ENCODE measurements around the gene RPL19. TPM values are rescaled to one million over a fixed set of nuclear protein-coding genes. Genes with fewer than 3 reads are reported as not detected.
"Not testable (repeated sequence)": the region's sequence is repeated elsewhere in the genome, so short reads cannot be mapped to it uniquely, and the experiment has no call there.

The RPL19 gene
- total RNA-seq, 1 donor from 2014 or later: 1,422 TPM

GRCh38 chr17:39165178-39165840 lies 34.8 kb upstream of the RPL19 start:
- H3K27ac Mint-ChIP-seq: peak overlapping the region; percentile 70
- H3K4me1 Mint-ChIP-seq: peaks cover 25% of the 10 kb centered on the region
- peak overlapping the region; percentile 85 for H3K4me3 Mint-ChIP-seq
- no peaks in the 10 kb centered on the region for H3K36me3 Mint-ChIP-seq
- no peaks in the 10 kb centered on the region for H3K9me3 Mint-ChIP-seq
- peak in 1 of 2 experiments; percentile 49 for DNase-seq (ENCODE audit: low spot score in 2 of 2, unreplicated experiment in 2 of 2)
- peaks cover 18% of the 10 kb centered on the region for H3K27me3 Mint-ChIP-seq (ENCODE audit: low read depth)
- TF ChIP-seq, protein P1, sequence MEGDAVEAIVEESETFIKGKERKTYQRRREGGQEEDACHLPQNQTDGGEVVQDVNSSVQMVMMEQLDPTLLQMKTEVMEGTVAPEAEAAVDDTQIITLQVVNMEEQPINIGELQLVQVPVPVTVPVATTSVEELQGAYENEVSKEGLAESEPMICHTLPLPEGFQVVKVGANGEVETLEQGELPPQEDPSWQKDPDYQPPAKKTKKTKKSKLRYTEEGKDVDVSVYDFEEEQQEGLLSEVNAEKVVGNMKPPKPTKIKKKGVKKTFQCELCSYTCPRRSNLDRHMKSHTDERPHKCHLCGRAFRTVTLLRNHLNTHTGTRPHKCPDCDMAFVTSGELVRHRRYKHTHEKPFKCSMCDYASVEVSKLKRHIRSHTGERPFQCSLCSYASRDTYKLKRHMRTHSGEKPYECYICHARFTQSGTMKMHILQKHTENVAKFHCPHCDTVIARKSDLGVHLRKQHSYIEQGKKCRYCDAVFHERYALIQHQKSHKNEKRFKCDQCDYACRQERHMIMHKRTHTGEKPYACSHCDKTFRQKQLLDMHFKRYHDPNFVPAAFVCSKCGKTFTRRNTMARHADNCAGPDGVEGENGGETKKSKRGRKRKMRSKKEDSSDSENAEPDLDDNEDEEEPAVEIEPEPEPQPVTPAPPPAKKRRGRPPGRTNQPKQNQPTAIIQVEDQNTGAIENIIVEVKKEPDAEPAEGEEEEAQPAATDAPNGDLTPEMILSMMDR (IDR thresholded peaks at IDR 0.05; ENCODE audit: unreplicated experiment): no peak

GRCh38 chr17:39165841-39166349 lies 34.2 kb upstream of the RPL19 start, which contains the start of gene ARL5C:
ARL5C (minus strand) TSS chr17:39166161; CDS start chr17:39165760, 401 bp downstream.
- TF ChIP-seq, protein P1 (IDR thresholded peaks at IDR 0.05; ENCODE audit: unreplicated experiment): no peak
- Mint-ChIP-seq H3K27me3 (ENCODE audit: low read depth) (peaks cover 18% of the 10 kb centered on the region), H3K27ac (peak within 1 kb of the TSS; percentile 70), H3K9me3 (no peaks in the 10 kb centered on the region), H3K36me3 (no peaks in the 10 kb centered on the region), H3K4me3 (peak within 1 kb of the TSS; percentile 85), H3K4me1 (peaks cover 25% of the 10 kb centered on the region)
- DNase-seq (ENCODE audit: low spot score in 2 of 2, unreplicated experiment in 2 of 2): no peak

DNA sequence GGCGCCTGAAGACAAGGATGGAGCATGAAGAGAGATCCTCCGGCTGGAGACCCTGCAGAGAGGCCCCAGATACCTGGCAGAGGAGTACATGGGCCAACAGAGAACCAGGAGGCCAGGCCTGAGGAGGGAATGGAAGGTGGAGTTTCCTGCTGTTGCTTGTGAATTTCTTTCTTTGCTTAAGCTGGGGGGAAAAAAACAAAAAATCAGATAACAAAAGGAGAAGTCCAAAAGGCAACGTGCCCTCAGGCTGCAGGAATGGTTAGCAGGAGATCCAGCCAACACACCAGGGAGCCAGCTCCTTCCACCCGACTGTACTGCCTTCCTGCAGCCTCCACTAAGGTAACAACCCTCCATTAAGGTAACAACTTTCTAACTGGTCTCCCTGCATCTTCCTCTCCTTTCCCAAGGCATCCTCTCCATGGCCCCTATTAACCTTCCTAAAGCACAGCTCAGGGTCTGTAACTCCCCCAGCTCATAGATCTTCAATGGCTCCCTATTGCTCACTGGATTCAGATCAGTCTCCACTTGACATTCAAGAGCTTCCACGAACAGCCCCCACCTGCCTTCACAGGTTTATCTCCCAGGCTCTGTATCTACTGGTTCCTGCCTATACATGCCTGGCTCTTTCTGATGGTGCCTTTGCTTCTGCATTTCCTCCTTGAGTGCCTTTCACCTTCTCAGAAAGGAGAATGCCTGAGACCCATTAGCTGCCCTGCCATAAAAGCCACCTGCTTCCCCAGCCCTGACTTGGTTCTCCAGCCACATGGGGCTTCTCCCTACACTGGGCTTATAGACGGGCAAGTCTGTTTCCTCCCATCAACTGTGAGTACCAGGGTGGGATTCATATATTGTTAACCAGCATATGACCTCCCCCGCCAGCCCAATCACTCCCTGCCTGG lies 33.4 kb upstream of the RPL19 start:
- TF ChIP-seq, protein P1 (IDR thresholded peaks at IDR 0.05; ENCODE audit: unreplicated experiment): no peak
- Mint-ChIP-seq H3K27me3 (ENCODE audit: low read depth) (peaks cover 18% of the 10 kb centered on the region), H3K27ac (no peak overlapping the region), H3K4me1 (peaks cover 25% of the 10 kb centered on the region), H3K4me3 (peak overlapping the region; percentile 85), H3K36me3 (no peaks in the 10 kb centered on the region), H3K9me3 (no peaks in the 10 kb centered on the region)
- DNase-seq (ENCODE audit: low spot score in 2 of 2, unreplicated experiment in 2 of 2): no peak

DNA sequence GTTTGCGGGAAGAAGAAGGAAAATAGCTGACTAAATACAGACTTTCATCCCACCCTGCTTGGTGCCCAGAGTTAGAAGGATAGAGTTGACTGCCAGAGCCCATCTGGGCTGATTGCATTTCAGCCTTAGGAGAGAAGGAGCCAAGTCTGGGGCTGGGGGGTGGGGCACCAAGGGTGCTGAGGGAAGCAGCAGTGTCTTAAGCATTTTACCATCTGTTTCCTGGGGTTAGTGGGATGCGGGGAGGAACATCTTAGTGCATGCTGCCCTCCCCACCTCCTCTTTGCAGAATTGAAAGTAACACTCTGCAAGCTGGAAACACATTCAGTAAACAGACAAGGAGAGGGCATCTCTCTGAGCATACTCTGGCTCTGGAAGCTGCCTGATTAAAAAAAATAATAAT lies 32.6 kb upstream of the RPL19 start:
- no peak overlapping the region for H3K27ac Mint-ChIP-seq
- H3K27me3 Mint-ChIP-seq (ENCODE audit: low read depth): peaks cover 18% of the 10 kb centered on the region
- H3K9me3 Mint-ChIP-seq: no peaks in the 10 kb centered on the region
- no peaks in the 10 kb centered on the region for H3K36me3 Mint-ChIP-seq
- peaks cover 25% of the 10 kb centered on the region for H3K4me1 Mint-ChIP-seq
- TF ChIP-seq, protein P1 (IDR thresholded peaks at IDR 0.05; ENCODE audit: unreplicated experiment): no peak
- H3K4me3 Mint-ChIP-seq: no peak overlapping the region
- DNase-seq (ENCODE audit: low spot score in 2 of 2, unreplicated experiment in 2 of 2): no peak

- not testable (repeated sequence) for DNase-seq (ENCODE audit: low spot score in 2 of 2, unreplicated experiment in 2 of 2); H3K4me3 Mint-ChIP-seq; H3K36me3 Mint-ChIP-seq; H3K27ac Mint-ChIP-seq; H3K9me3 Mint-ChIP-seq
- Mint-ChIP-seq H3K4me1 (peaks cover 25% of the 10 kb centered on the region), H3K27me3 (ENCODE audit: low read depth) (peaks cover 18% of the 10 kb centered on the region)
These were observed 31.6 kb upstream of the RPL19 start for GRCh38 chr17:39168503-39168902.

- Mint-ChIP-seq H3K4me1 (peaks cover 23% of the 10 kb centered on the region), H3K27me3 (ENCODE audit: low read depth) (peaks cover 18% of the 10 kb centered on the region), H3K4me3 (no peak overlapping the region), H3K36me3 (no peaks in the 10 kb centered on the region), H3K9me3 (no peaks in the 10 kb centered on the region), H3K27ac (no peak overlapping the region)
- DNase-seq (ENCODE audit: low spot score in 2 of 2, unreplicated experiment in 2 of 2): no peak
- TF ChIP-seq, protein P1 (IDR thresholded peaks at IDR 0.05; ENCODE audit: unreplicated experiment): no peak
These were observed 31.0 kb upstream of the RPL19 start for GRCh38 chr17:39169101-39169500.

All from mesothelial cell of epicardium (in vitro differentiated cells).